ENCODE results near the gene USP2.

USP2 gene

GRCh38 chr11:119424775-119425174 is 43.3 kb upstream of the USP2 start:
- H3K9me3 ChIP-seq (ENCODE audit: insufficient read depth, low read length, severe bottlenecking), result no peaks in the 10 kb centered on the region
- no peak overlapping the region for H2AFZ ChIP-seq (ENCODE audit: low read depth, low read length)
- DNase-seq (no peak), ATAC-seq (ENCODE audit: insufficient read depth, low read depth) (no peak)
- no peak overlapping the region for H3K27ac ChIP-seq (ENCODE audit: low read length)
- no peaks in the 10 kb centered on the region for H4K20me1 ChIP-seq (ENCODE audit: insufficient read depth, low read length)
- no peaks in the 10 kb centered on the region for H3K79me2 ChIP-seq (ENCODE audit: insufficient read depth, low read length)
- H3K27me3 ChIP-seq (ENCODE audit: insufficient read depth, low read length, poor library complexity), result peaks cover 14% of the 10 kb centered on the region
- no peaks in the 10 kb centered on the region for H3K36me3 ChIP-seq (ENCODE audit: insufficient read depth, low read length)
- H3K4me2 ChIP-seq (ENCODE audit: insufficient read depth, low read length), result no peak overlapping the region
- no peak overlapping the region for H3K4me3 ChIP-seq (ENCODE audit: low read depth in 1 of 2, low read length in 2 of 2)
- H3K4me1 ChIP-seq (ENCODE audit: insufficient read depth, low read length), result no peaks in the 10 kb centered on the region
- no peak overlapping the region for H3K9ac ChIP-seq (ENCODE audit: low read depth, low read length)
- TF ChIP-seq EZH2 (IDR thresholded peaks at IDR 0.05; ENCODE audit: borderline replicate concordance, low read depth, low read length, severe bottlenecking), result no peak
- TF ChIP-seq, protein P1, sequence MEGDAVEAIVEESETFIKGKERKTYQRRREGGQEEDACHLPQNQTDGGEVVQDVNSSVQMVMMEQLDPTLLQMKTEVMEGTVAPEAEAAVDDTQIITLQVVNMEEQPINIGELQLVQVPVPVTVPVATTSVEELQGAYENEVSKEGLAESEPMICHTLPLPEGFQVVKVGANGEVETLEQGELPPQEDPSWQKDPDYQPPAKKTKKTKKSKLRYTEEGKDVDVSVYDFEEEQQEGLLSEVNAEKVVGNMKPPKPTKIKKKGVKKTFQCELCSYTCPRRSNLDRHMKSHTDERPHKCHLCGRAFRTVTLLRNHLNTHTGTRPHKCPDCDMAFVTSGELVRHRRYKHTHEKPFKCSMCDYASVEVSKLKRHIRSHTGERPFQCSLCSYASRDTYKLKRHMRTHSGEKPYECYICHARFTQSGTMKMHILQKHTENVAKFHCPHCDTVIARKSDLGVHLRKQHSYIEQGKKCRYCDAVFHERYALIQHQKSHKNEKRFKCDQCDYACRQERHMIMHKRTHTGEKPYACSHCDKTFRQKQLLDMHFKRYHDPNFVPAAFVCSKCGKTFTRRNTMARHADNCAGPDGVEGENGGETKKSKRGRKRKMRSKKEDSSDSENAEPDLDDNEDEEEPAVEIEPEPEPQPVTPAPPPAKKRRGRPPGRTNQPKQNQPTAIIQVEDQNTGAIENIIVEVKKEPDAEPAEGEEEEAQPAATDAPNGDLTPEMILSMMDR (IDR thresholded peaks at IDR 0.05; ENCODE audit: borderline replicate concordance, extremely low read depth, low read length, poor library complexity, severe bottlenecking), result no peak

- Histone ChIP-seq H4K20me1 (ENCODE audit: insufficient read depth, low read length) (no peaks in the 10 kb centered on the region), H3K36me3 (ENCODE audit: insufficient read depth, low read length) (no peaks in the 10 kb centered on the region), H3K9ac (ENCODE audit: low read depth, low read length) (no peak overlapping the region), H3K79me2 (ENCODE audit: insufficient read depth, low read length) (no peaks in the 10 kb centered on the region), H3K27ac (ENCODE audit: low read length) (no peak overlapping the region), H3K4me3 (ENCODE audit: low read depth in 1 of 2, low read length in 2 of 2) (no peak overlapping the region), H3K4me1 (ENCODE audit: insufficient read depth, low read length) (no peaks in the 10 kb centered on the region), H3K4me2 (ENCODE audit: insufficient read depth, low read length) (no peak overlapping the region), H3K27me3 (ENCODE audit: insufficient read depth, low read length, poor library complexity) (peaks cover 11% of the 10 kb centered on the region), H2AFZ (ENCODE audit: low read depth, low read length) (no peak overlapping the region), H3K9me3 (ENCODE audit: insufficient read depth, low read length, severe bottlenecking) (no peaks in the 10 kb centered on the region)
- no peak for TF ChIP-seq EZH2 (IDR thresholded peaks at IDR 0.05; ENCODE audit: borderline replicate concordance, low read depth, low read length, severe bottlenecking)
- TF ChIP-seq, protein P1 (IDR thresholded peaks at IDR 0.05; ENCODE audit: borderline replicate concordance, extremely low read depth, low read length, poor library complexity, severe bottlenecking), result no peak
- DNase-seq (no peak), ATAC-seq (ENCODE audit: insufficient read depth, low read depth) (no peak)
These were observed 42.8 kb upstream of the USP2 start for GRCh38 chr11:119424276-119424675.

GRCh38 chr11:119423509-119424254 is 42.2 kb upstream of the USP2 start:
- H2AFZ ChIP-seq (ENCODE audit: low read depth, low read length), result no peak overlapping the region
- no peak for TF ChIP-seq EZH2 (IDR thresholded peaks at IDR 0.05; ENCODE audit: borderline replicate concordance, low read depth, low read length, severe bottlenecking)
- TF ChIP-seq, protein P1 (IDR thresholded peaks at IDR 0.05; ENCODE audit: borderline replicate concordance, extremely low read depth, low read length, poor library complexity, severe bottlenecking), result no peak
- H3K27ac ChIP-seq (ENCODE audit: low read length), result no peak overlapping the region
- H3K4me1 ChIP-seq (ENCODE audit: insufficient read depth, low read length), result no peaks in the 10 kb centered on the region
- no peak overlapping the region for H3K4me3 ChIP-seq (ENCODE audit: low read depth in 1 of 2, low read length in 2 of 2)
- H3K27me3 ChIP-seq (ENCODE audit: insufficient read depth, low read length, poor library complexity), result peaks cover 13% of the 10 kb centered on the region
- no peak for DNase-seq
- no peak overlapping the region for H3K9ac ChIP-seq (ENCODE audit: low read depth, low read length)
- no peaks in the 10 kb centered on the region for H4K20me1 ChIP-seq (ENCODE audit: insufficient read depth, low read length)
- no peaks in the 10 kb centered on the region for H3K9me3 ChIP-seq (ENCODE audit: insufficient read depth, low read length, severe bottlenecking)
- H3K4me2 ChIP-seq (ENCODE audit: insufficient read depth, low read length), result no peak overlapping the region
- H3K79me2 ChIP-seq (ENCODE audit: insufficient read depth, low read length), result no peaks in the 10 kb centered on the region
- no peaks in the 10 kb centered on the region for H3K36me3 ChIP-seq (ENCODE audit: insufficient read depth, low read length)
- no peak for ATAC-seq (ENCODE audit: insufficient read depth, low read depth)
